Suprapubic skin (tissue), 3 donors: ENCODE measurements around the gene MAP3K20.

Experiments used
- POLR2A ChIP-seq, 2 donors: fragments of 450-650 bp; IDR thresholded peaks; one replicate each; pipeline ENCODE4 v1.6.1; 2017; ENCODE audit warnings: antibody characterized with exemption in 2 of 2, mild to moderate bottlenecking in 2 of 2, moderate library complexity in 2 of 2
- TF ChIP-seq, protein P1 (sequence below), 2 donors: fragments of 200-600 bp in 1 of 2; fragments of 450-650 bp in 1 of 2; sonication (generic) in 1 of 2; IDR thresholded peaks; one replicate each; pipeline ENCODE4 v1.5.1; 2016 to 2019; ENCODE audit warnings: antibody characterized with exemption in 2 of 2, mild to moderate bottlenecking in 1 of 2, moderate library complexity in 1 of 2

DNA sequence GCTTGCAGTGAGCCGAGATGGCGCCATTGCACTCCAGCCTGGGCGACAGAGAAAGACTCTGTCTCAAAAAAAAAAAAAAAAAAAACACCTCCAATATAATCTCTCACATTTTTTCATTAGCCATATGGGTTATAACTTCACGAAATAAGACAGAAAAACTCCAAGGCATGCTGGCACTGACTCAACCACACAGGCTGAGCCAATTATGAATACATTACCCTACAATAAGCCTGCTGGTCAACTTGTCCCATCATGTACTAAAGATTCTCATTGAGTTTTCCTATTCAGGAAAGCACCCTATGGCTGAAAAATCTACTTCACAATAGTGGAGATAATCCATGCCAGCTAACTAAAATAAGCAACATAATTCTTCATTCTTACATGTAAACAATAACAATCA is 12.8 kb upstream of the MAP3K20 start:
- TF ChIP-seq, protein P1, sequence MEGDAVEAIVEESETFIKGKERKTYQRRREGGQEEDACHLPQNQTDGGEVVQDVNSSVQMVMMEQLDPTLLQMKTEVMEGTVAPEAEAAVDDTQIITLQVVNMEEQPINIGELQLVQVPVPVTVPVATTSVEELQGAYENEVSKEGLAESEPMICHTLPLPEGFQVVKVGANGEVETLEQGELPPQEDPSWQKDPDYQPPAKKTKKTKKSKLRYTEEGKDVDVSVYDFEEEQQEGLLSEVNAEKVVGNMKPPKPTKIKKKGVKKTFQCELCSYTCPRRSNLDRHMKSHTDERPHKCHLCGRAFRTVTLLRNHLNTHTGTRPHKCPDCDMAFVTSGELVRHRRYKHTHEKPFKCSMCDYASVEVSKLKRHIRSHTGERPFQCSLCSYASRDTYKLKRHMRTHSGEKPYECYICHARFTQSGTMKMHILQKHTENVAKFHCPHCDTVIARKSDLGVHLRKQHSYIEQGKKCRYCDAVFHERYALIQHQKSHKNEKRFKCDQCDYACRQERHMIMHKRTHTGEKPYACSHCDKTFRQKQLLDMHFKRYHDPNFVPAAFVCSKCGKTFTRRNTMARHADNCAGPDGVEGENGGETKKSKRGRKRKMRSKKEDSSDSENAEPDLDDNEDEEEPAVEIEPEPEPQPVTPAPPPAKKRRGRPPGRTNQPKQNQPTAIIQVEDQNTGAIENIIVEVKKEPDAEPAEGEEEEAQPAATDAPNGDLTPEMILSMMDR (IDR thresholded peaks at IDR 0.05), result no peak
- TF ChIP-seq POLR2A (IDR thresholded peaks at IDR 0.05), result no peak
